B cell (primary cell): Measurements from ENCODE around the gene CDH12. TPM values are rescaled to one million over a fixed set of nuclear protein-coding genes. Genes with fewer than 3 reads are reported as not detected.

Source experiments
- ATAC-seq: fragments of 200-7000 bp; cut with Tn5 transposase; one replicate; pipeline ENCODE4 v1.10.0; 2021; ENCODE audit warnings: low read depth, mild to moderate bottlenecking, moderate number of reproducible peaks, moderate library complexity
- CTCF ChIA-PET: fragments of 350-600 bp; sonication (Branson Sonifier 250); formaldehyde crosslinking; loops from one replicate; lab custom pipeline; 2021; ENCODE audit warnings: antibody characterized with exemption, inconsistent platforms; lab: Charles Lee
- POLR2A ChIA-PET: fragments of 350-600 bp; sonication (Branson Sonifier 250); formaldehyde crosslinking; loops from one replicate; lab custom pipeline; 2021; ENCODE audit warnings: antibody characterized with exemption; lab: Charles Lee
- DNase-seq: peaks from one replicate; pipeline ENCODE4 v3.0.0; 2013
- H2AFZ ChIP-seq: 2 replicates; pipeline ENCODE4 v1.6.1; 2012; ENCODE audit warnings: mild to moderate bottlenecking, low read depth, low read length; ENCODE audit not compliant: insufficient read depth, poor library complexity, severe bottlenecking
- H3K27ac ChIP-seq, 2 donors: 1 replicate in 1 of 2; 2 replicates in 1 of 2; pipeline ENCODE4 v1.5.1; 2012 to 2013; ENCODE audit warnings: low read length in 2 of 2, mild to moderate bottlenecking in 2 of 2, moderate library complexity in 1 of 2
- H3K27me3 ChIP-seq, 4 experiments: fragments of 200-600 bp in 1 of 4; sonication (generic) in 1 of 4; replicated peaks in 1 of 4; 1 replicate in 2 of 4; 2 replicates in 2 of 4; pipeline versions ENCODE4 v1.6.1 to v1.7.0; 2013 to 2016; ENCODE audit warnings: low read length in 3 of 4, mild to moderate bottlenecking in 2 of 4, mixed read lengths in 1 of 4, moderate library complexity in 1 of 4; ENCODE audit not compliant: insufficient read depth in 4 of 4, control insufficient read depth in 3 of 4; ENCODE audit errors: control extremely low read depth in 1 of 4
- H3K36me3 ChIP-seq, 2 experiments: replicated peaks in 1 of 2; 1 replicate in 1 of 2; 2 replicates in 1 of 2; pipeline versions ENCODE4 v1.6.1 to v1.7.1; 2013; ENCODE audit warnings: low read length in 1 of 2; ENCODE audit not compliant: insufficient read depth in 2 of 2, control insufficient read depth in 1 of 2; ENCODE audit errors: control extremely low read depth in 1 of 2, extremely low read depth in 1 of 2
- H3K4me1 ChIP-seq, 2 donors: fragments of 200-600 bp in 1 of 2; sonication (generic) in 1 of 2; 1 replicate in 1 of 2; 2 replicates in 1 of 2; pipeline versions ENCODE4 v1.5.1 to v1.6.1; 2013 to 2017; ENCODE audit warnings: low read length in 2 of 2; ENCODE audit not compliant: control insufficient read depth in 2 of 2, insufficient read depth in 2 of 2
- H3K4me2 ChIP-seq: replicated peaks from 2 replicates; pipeline ENCODE3; 2012; ENCODE audit warnings: mild to moderate bottlenecking, low read depth, low read length; ENCODE audit not compliant: poor library complexity, severe bottlenecking
- H3K4me3 ChIP-seq, 5 experiments: fragments of 200-600 bp in 1 of 5; sonication (generic) in 1 of 5; 1 replicate in 3 of 5; 2 replicates in 2 of 5; pipeline versions ENCODE4 v1.5.1 to v1.7.0; 2011 to 2016; ENCODE audit warnings: low read length in 4 of 5, mild to moderate bottlenecking in 4 of 5, low read depth in 2 of 5, control low read depth in 1 of 5, moderate library complexity in 1 of 5; ENCODE audit not compliant: insufficient read depth in 1 of 5; ENCODE audit errors: control extremely low read depth in 1 of 5, extremely low read depth in 1 of 5
- H3K79me2 ChIP-seq: fragments of 200-600 bp; sonication (generic); one replicate; pipeline ENCODE4 v1.6.0; 2016; ENCODE audit warnings: low read length; ENCODE audit not compliant: control insufficient read depth, insufficient read depth
- H3K9ac ChIP-seq: fragments of 200-600 bp; sonication (generic); 2 replicates; pipeline ENCODE4 v1.6.1; 2017; ENCODE audit warnings: mild to moderate bottlenecking, low read length, moderate library complexity
- H3K9me3 ChIP-seq, 3 donors: one replicate each; pipeline versions ENCODE4 v1.6.1 to v1.7.1; 2013; ENCODE audit warnings: low read length in 2 of 3; ENCODE audit not compliant: control insufficient read depth in 2 of 3, insufficient read depth in 1 of 3; ENCODE audit errors: control extremely low read depth in 1 of 3
- H4K20me1 ChIP-seq: 2 replicates; pipeline ENCODE4 v1.6.0; 2012; ENCODE audit warnings: mild to moderate bottlenecking, low read length; ENCODE audit not compliant: insufficient read depth, control insufficient read depth, poor library complexity, severe bottlenecking
- H3K27ac Mint-ChIP-seq: one replicate; pipeline ENCODE4 v1.8.0; 2021; ENCODE audit warnings: mixed read lengths
- H3K27me3 Mint-ChIP-seq: one replicate; pipeline ENCODE4 v1.8.0; 2021; ENCODE audit warnings: mixed read lengths
- H3K4me1 Mint-ChIP-seq: one replicate; pipeline ENCODE4 v1.8.0; 2021; ENCODE audit warnings: mixed read lengths
- H3K4me3 Mint-ChIP-seq: one replicate; pipeline ENCODE4 v1.8.0; 2021; ENCODE audit warnings: mixed read lengths
- H3K9me3 Mint-ChIP-seq: one replicate; pipeline ENCODE4 v1.8.0; 2022; ENCODE audit warnings: mixed read lengths; ENCODE audit not compliant: insufficient read depth
- EZH2 ChIP-seq: IDR thresholded peaks from 2 replicates; pipeline ENCODE4 v1.6.1; 2012; ENCODE audit warnings: borderline replicate concordance, low read depth, mild to moderate bottlenecking, moderate library complexity, low read length; ENCODE audit not compliant: insufficient read depth, poor library complexity, severe bottlenecking
- WGBS: methylation state at CpG from one replicate; pipeline ENCODE4 v1.1.5; 2013; ENCODE audit warnings: missing lambda C conversion rate; ENCODE audit not compliant: insufficient coverage; 5-methylcytosine and 5-hydroxymethylcytosine counted together
- intact Hi-C: fragments of 100-400 bp; cut with micrococcal nuclease; formaldehyde crosslinking; loops from one replicate; pipeline ENCODE4 v1.10.0; 2022
- polyA plus RNA-seq: library from polyadenylated mRNA; depleted of rRNA; stranded (reverse); fragments of >200 nt; gene quantifications from 2 replicates; pipeline ENCODE4 v1.2.3, GENCODE V29; 2012
- total RNA-seq, 2 donors: library from RNA; stranded (reverse); fragments of 120-200 nt in 1 of 2; gene quantifications; 1 replicate in 1 of 2; 2 replicates in 1 of 2; pipeline versions ENCODE4 v1.2.3 to v1.2.4, GENCODE V29; 2013 to 2022
- TF ChIP-seq, protein P1 (sequence below): fragments of 200-600 bp; IDR thresholded peaks from one replicate; pipeline ENCODE4 v1.8.0; 2022; ENCODE audit warnings: antibody characterized with exemption, mild to moderate bottlenecking

CDH12 gene
- total and polyA plus RNA-seq, 2 donors (not counting 1 experiment from before 2014, with no cell fraction given): not detected

- H3K4me2 ChIP-seq: no peak overlapping the region
- H3K4me1 Mint-ChIP-seq: no peaks in the 10 kb centered on the region
- no peak for DNase-seq
These were observed 88.4 kb downstream of the CDH12 start for GRCh38 chr5:22764736-22765135.

DNA sequence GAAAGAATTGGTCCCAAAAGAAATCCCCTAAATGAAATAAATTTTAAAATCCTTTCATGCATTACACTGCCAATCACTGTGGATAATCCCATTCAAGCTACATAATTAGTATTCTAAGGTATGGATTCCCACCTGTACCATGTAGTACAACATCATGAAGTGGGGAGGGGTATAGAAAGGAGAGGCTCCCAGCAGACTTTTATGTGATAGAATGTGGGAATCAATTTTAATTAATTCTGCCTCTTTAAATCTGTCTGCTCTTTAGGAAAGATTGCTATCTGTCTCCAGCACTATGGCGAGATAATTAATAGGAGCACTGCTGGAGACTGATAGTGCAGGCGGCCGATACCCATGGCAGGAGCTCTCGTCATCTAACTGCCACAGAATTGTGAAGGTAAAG lies 95.4 kb downstream of the CDH12 start:
- Histone ChIP-seq H3K9me3 (no peaks in the 10 kb centered on the region), H3K9ac (no peak overlapping the region), H3K4me1 (no peaks in the 10 kb centered on the region), H3K36me3 (no peaks in the 10 kb centered on the region), H3K27me3 (no peaks in the 10 kb centered on the region), H3K79me2 (no peaks in the 10 kb centered on the region), H4K20me1 (no peaks in the 10 kb centered on the region), H3K4me2 (no peak overlapping the region), H2AFZ (no peak overlapping the region), H3K4me3 (no peak overlapping the region), H3K27ac (no peak overlapping the region)
- no peaks in the 10 kb centered on the region for H3K27me3 Mint-ChIP-seq
- intact Hi-C loops: no loop called here
- no peaks in the 10 kb centered on the region for H3K9me3 Mint-ChIP-seq
- 83% methylated on average over 1 of the region's 4 CpGs for WGBS
- TF ChIP-seq EZH2: no peak
- TF ChIP-seq, protein P1, sequence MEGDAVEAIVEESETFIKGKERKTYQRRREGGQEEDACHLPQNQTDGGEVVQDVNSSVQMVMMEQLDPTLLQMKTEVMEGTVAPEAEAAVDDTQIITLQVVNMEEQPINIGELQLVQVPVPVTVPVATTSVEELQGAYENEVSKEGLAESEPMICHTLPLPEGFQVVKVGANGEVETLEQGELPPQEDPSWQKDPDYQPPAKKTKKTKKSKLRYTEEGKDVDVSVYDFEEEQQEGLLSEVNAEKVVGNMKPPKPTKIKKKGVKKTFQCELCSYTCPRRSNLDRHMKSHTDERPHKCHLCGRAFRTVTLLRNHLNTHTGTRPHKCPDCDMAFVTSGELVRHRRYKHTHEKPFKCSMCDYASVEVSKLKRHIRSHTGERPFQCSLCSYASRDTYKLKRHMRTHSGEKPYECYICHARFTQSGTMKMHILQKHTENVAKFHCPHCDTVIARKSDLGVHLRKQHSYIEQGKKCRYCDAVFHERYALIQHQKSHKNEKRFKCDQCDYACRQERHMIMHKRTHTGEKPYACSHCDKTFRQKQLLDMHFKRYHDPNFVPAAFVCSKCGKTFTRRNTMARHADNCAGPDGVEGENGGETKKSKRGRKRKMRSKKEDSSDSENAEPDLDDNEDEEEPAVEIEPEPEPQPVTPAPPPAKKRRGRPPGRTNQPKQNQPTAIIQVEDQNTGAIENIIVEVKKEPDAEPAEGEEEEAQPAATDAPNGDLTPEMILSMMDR: no peak
- ChIA-PET CTCF (no interaction called here), POLR2A (no interaction called here)
- no peaks in the 10 kb centered on the region for H3K4me1 Mint-ChIP-seq
- no peak overlapping the region for H3K4me3 Mint-ChIP-seq
- no peak for DNase-seq
- no peak for ATAC-seq
- no peak overlapping the region for H3K27ac Mint-ChIP-seq

More at GRCh38 chr5:22764736-22765135, 88.4 kb downstream of the CDH12 start:
- no peak overlapping the region for H3K27ac Mint-ChIP-seq
- H3K4me1 ChIP-seq: no peaks in the 10 kb centered on the region
- no peak overlapping the region for H3K27ac ChIP-seq
- WGBS: no CpG with 5 or more reads among the region's 5 CpGs
- no peaks in the 10 kb centered on the region for H3K27me3 ChIP-seq
- no peak overlapping the region for H3K4me3 Mint-ChIP-seq
- no peak overlapping the region for H2AFZ ChIP-seq
- no peaks in the 10 kb centered on the region for H4K20me1 ChIP-seq
- no peaks in the 10 kb centered on the region for H3K36me3 ChIP-seq
- POLR2A ChIA-PET: no interaction called here
- no peaks in the 10 kb centered on the region for H3K79me2 ChIP-seq
- no peak for ATAC-seq
- CTCF ChIA-PET: no interaction called here
- no peaks in the 10 kb centered on the region for H3K9me3 ChIP-seq
- no peak overlapping the region for H3K9ac ChIP-seq
- H3K27me3 Mint-ChIP-seq: no peaks in the 10 kb centered on the region
- TF ChIP-seq EZH2: no peak
- TF ChIP-seq, protein P1: no peak
- intact Hi-C loops: no loop called here
- H3K9me3 Mint-ChIP-seq: no peaks in the 10 kb centered on the region
- H3K4me3 ChIP-seq: no peak overlapping the region
